Fibroblast of lung (primary cell): ENCODE results near the gene RALY. TPM values are rescaled to one million over a fixed set of nuclear protein-coding genes. Genes with fewer than 3 reads are reported as not detected.

Experiments
- DNase-seq, 2 donors: peaks; one replicate each; pipeline versions ENCODE4 v3.0.0 to v3.0.0-alpha.2; 2010; ENCODE audit warnings: low read depth in 2 of 2
- H2AFZ ChIP-seq: 2 replicates; pipeline ENCODE4 v1.5.1; 2012; ENCODE audit warnings: low read length, control low read depth, inconsistent platforms
- H3K27ac ChIP-seq: 2 replicates; pipeline ENCODE4 v1.5.1; 2011; ENCODE audit warnings: low read length, control low read depth; ENCODE audit not compliant: insufficient read depth
- H3K27me3 ChIP-seq: 2 replicates; pipeline ENCODE4 v1.5.1; 2011; ENCODE audit warnings: mild to moderate bottlenecking, low read length; ENCODE audit not compliant: control insufficient read depth, insufficient read depth
- H3K36me3 ChIP-seq: 2 replicates; pipeline ENCODE4 v1.5.1; 2011; ENCODE audit warnings: low read length; ENCODE audit not compliant: control insufficient read depth, insufficient read depth
- H3K4me1 ChIP-seq: 2 replicates; pipeline ENCODE4 v1.5.1; 2011; ENCODE audit warnings: low read length; ENCODE audit not compliant: control insufficient read depth, insufficient read depth; ENCODE audit errors: extremely low read depth
- H3K4me2 ChIP-seq: 2 replicates; pipeline ENCODE4 v1.5.1; 2011; ENCODE audit warnings: low read length, control low read depth; ENCODE audit not compliant: insufficient read depth; ENCODE audit errors: extremely low read depth
- H3K4me3 ChIP-seq, 4 experiments: fragments of 200-600 bp in 1 of 4; sonication (generic) in 1 of 4; replicated peaks in 1 of 4; 2 replicates each; pipeline ENCODE4 v1.5.1; 2011 to 2016; ENCODE audit warnings: low read length in 4 of 4, low read depth in 3 of 4, mild to moderate bottlenecking in 3 of 4, control low read depth in 2 of 4, inconsistent platforms in 1 of 4, mixed read lengths in 1 of 4; ENCODE audit not compliant: insufficient read depth in 1 of 4; ENCODE audit errors: control extremely low read depth in 1 of 4
- H3K79me2 ChIP-seq: 2 replicates; pipeline ENCODE4 v1.5.1; 2012; ENCODE audit warnings: mild to moderate bottlenecking, low read length, inconsistent platforms; ENCODE audit not compliant: control insufficient read depth, insufficient read depth
- H3K9ac ChIP-seq: 2 replicates; pipeline ENCODE4 v1.5.1; 2011; ENCODE audit warnings: mild to moderate bottlenecking, low read length, control low read depth; ENCODE audit not compliant: insufficient read depth
- H3K9me3 ChIP-seq: 2 replicates; pipeline ENCODE4 v1.5.1; 2012; ENCODE audit warnings: low read depth, low read length; ENCODE audit not compliant: control insufficient read depth, insufficient read depth
- H4K20me1 ChIP-seq: 2 replicates; pipeline ENCODE4 v1.5.1; 2011; ENCODE audit warnings: low read length; ENCODE audit not compliant: control insufficient read depth, insufficient read depth; ENCODE audit errors: extremely low read depth
- CTCF ChIP-seq, 2 donors: IDR thresholded peaks in 1 of 2; conservative IDR thresholded peaks in 1 of 2; 1 replicate in 1 of 2; 2 replicates in 1 of 2; pipeline ENCODE4 v1.5.1; 2011 to 2012; ENCODE audit warnings: low read length in 2 of 2, control low read depth in 1 of 2, inconsistent platforms in 1 of 2, low read depth in 1 of 2, mild to moderate bottlenecking in 1 of 2
- EZH2 ChIP-seq: IDR thresholded peaks from 2 replicates; pipeline ENCODE4 v1.5.1; 2012; ENCODE audit warnings: low read length, control low read depth, mild to moderate bottlenecking; ENCODE audit errors: missing control alignments
- polyA plus RNA-seq, 2 donors: library from polyadenylated mRNA; depleted of rRNA in 1 of 2; stranded (reverse) in 1 of 2; unstranded in 1 of 2; fragments of >200 nt; gene quantifications; 2 replicates each; pipeline ENCODE4 v1.2.1, GENCODE V29; 2011 to 2012; ENCODE audit warnings: missing spikeins in 1 of 2
- total RNA-seq: library from RNA; depleted of rRNA; stranded (reverse); fragments of >200 nt; gene quantifications from 2 replicates; pipeline ENCODE4 v1.2.1, GENCODE V29; 2014

Gene RALY
- total and polyA plus RNA-seq, 2 donors (not counting 1 experiment from before 2014, with no cell fraction given), result 54.5 to 57.1 TPM

DNA sequence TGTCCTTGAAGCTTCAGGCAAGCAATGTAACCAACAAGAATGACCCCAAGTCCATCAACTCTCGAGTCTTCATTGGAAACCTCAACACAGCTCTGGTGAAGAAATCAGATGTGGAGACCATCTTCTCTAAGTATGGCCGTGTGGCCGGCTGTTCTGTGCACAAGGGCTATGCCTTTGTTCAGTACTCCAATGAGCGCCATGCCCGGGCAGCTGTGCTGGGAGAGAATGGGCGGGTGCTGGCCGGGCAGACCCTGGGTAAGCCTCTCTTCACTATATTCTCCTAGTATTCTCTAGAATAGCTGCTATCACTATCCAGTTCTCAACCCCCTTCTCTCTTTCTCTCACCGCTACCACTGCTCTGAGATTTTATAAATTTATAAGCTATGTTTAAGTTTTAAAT is 78.4 kb downstream of the RALY start:
- Histone ChIP-seq H3K27me3 (no peaks in the 10 kb centered on the region), H4K20me1 (no peaks in the 10 kb centered on the region), H3K4me1 (peaks cover 4% of the 10 kb centered on the region), H2AFZ (no peak overlapping the region), H3K9me3 (no peaks in the 10 kb centered on the region), H3K9ac (no peak overlapping the region), H3K79me2 (peaks cover 2% of the 10 kb centered on the region), H3K4me2 (no peak overlapping the region), H3K4me3 (no peak overlapping the region), H3K36me3 (peaks cover 6% of the 10 kb centered on the region), H3K27ac (no peak overlapping the region)
- no peak for DNase-seq
- TF ChIP-seq CTCF (conservative IDR thresholded peaks at IDR 0.05 in 1 of 2, IDR thresholded peaks at IDR 0.05 in 1 of 2; ENCODE audit: low read depth in 1 of 2, low read length in 2 of 2), result no peak
- no peak for TF ChIP-seq EZH2

- Histone ChIP-seq H3K4me1 (peaks cover 4% of the 10 kb centered on the region), H3K9me3 (no peaks in the 10 kb centered on the region), H3K36me3 (peaks cover 6% of the 10 kb centered on the region), H3K4me3 (no peak overlapping the region), H4K20me1 (no peaks in the 10 kb centered on the region), H3K27me3 (no peaks in the 10 kb centered on the region), H3K9ac (no peak overlapping the region), H3K79me2 (peaks cover 2% of the 10 kb centered on the region), H2AFZ (no peak overlapping the region), H3K4me2 (no peak overlapping the region), H3K27ac (no peak overlapping the region)
- TF ChIP-seq EZH2 (no peak), CTCF (conservative IDR thresholded peaks at IDR 0.05 in 1 of 2, IDR thresholded peaks at IDR 0.05 in 1 of 2; ENCODE audit: low read depth in 1 of 2, low read length in 2 of 2) (no peak)
- DNase-seq, result no peak
These were observed 79.1 kb downstream of the RALY start for GRCh38 chr20:34072778-34073177.

- H3K4me1 ChIP-seq, result peaks cover 4% of the 10 kb centered on the region
- no peak overlapping the region for H3K27ac ChIP-seq
- H4K20me1 ChIP-seq, result no peaks in the 10 kb centered on the region
- H2AFZ ChIP-seq, result no peak overlapping the region
- DNase-seq, result no peak
- no peak overlapping the region for H3K4me3 ChIP-seq
- peaks cover 8% of the 10 kb centered on the region for H3K36me3 ChIP-seq
- H3K27me3 ChIP-seq, result no peaks in the 10 kb centered on the region
- no peak overlapping the region for H3K4me2 ChIP-seq
- no peak overlapping the region for H3K9ac ChIP-seq
- H3K9me3 ChIP-seq, result no peaks in the 10 kb centered on the region
- TF ChIP-seq CTCF (conservative IDR thresholded peaks at IDR 0.05 in 1 of 2, IDR thresholded peaks at IDR 0.05 in 1 of 2; ENCODE audit: low read depth in 1 of 2, low read length in 2 of 2) (no peak), EZH2 (no peak)
- H3K79me2 ChIP-seq, result peaks cover 2% of the 10 kb centered on the region
These were observed 80.5 kb downstream of the RALY start for GRCh38 chr20:34074101-34074760.
